Caco-2 (cell line): ENCODE results near the gene ARHGAP24. TPM values are rescaled to one million over a fixed set of nuclear protein-coding genes. Genes with fewer than 3 reads are reported as not detected.

ENCODE experiments used
- BruUV-seq: library from RNA; stranded (reverse); fragments of 400-500 nt; replicated peaks from 2 replicates; lab custom pipeline; 2021; lab: Mats Ljungman, UMichigan
- CTCF ChIA-PET: fragments of 300-600 bp; sonication (Branson Sonifier 250); formaldehyde crosslinking; loops from one replicate; lab custom pipeline; 2022; ENCODE audit warnings: antibody characterized with exemption; lab: Charles Lee
- POLR2A ChIA-PET: fragments of 300-600 bp; sonication (Branson Sonifier 250); formaldehyde crosslinking; loops from one replicate; lab custom pipeline; 2022; ENCODE audit warnings: antibody characterized with exemption; lab: Charles Lee
- DNase-seq, 2 experiments: peaks; one replicate each; pipeline versions ENCODE4 v3.0.0 to v3.0.0-alpha.2; 2020 to 2022
- H3K27me3 ChIP-seq: replicated peaks from 2 replicates; pipeline ENCODE4 v1.6.0; 2011; ENCODE audit warnings: low read length; ENCODE audit not compliant: control insufficient read depth, insufficient read depth
- H3K36me3 ChIP-seq: 2 replicates; pipeline ENCODE4 v1.5.1; 2011; ENCODE audit warnings: low read length; ENCODE audit not compliant: control insufficient read depth, insufficient read depth
- H3K4me1 ChIP-seq: fragments of 250-450 bp; sonication (Bioruptor Pico); 2 replicates; pipeline ENCODE4 v1.5.1; 2020; ENCODE audit warnings: mild to moderate bottlenecking
- H3K4me3 ChIP-seq: 2 replicates; pipeline ENCODE4 v1.5.1; 2011; ENCODE audit warnings: low read depth, mild to moderate bottlenecking, control low read depth, low read length
- H3K9me3 ChIP-seq: fragments of 250-450 bp; sonication (Bioruptor Pico); 2 replicates; pipeline ENCODE4 v1.5.1; 2020; ENCODE audit warnings: mild to moderate bottlenecking, moderate library complexity
- H3K27ac Mint-ChIP-seq: one replicate; pipeline ENCODE4 v1.8.0; 2022; ENCODE audit warnings: mixed read lengths; ENCODE audit not compliant: unreplicated experiment
- H3K27me3 Mint-ChIP-seq: one replicate; pipeline ENCODE4 v1.8.0; 2022; ENCODE audit warnings: mixed read lengths; ENCODE audit not compliant: insufficient read depth, unreplicated experiment
- H3K36me3 Mint-ChIP-seq: one replicate; pipeline ENCODE4 v1.8.0; 2022; ENCODE audit warnings: mild to moderate bottlenecking, mixed read lengths; ENCODE audit not compliant: insufficient read depth, unreplicated experiment
- H3K4me1 Mint-ChIP-seq: one replicate; pipeline ENCODE4 v1.8.0; 2022; ENCODE audit warnings: low read depth, mixed read lengths; ENCODE audit not compliant: unreplicated experiment
- H3K4me3 Mint-ChIP-seq: one replicate; pipeline ENCODE4 v1.8.0; 2022; ENCODE audit warnings: mild to moderate bottlenecking, moderate library complexity, mixed read lengths; ENCODE audit not compliant: unreplicated experiment
- H3K9me3 Mint-ChIP-seq: one replicate; pipeline ENCODE4 v1.8.0; 2022; ENCODE audit warnings: mixed read lengths; ENCODE audit not compliant: unreplicated experiment
- intact Hi-C: fragments of 100-400 bp; cut with micrococcal nuclease; formaldehyde crosslinking; loops from one replicate; pipeline ENCODE4 v1.10.0; 2022; ENCODE audit not compliant: unreplicated experiment
- total RNA-seq: library from RNA; stranded (reverse); gene quantifications from 2 replicates; pipeline ENCODE4 v1.2.3, GENCODE V29; 2022
- TF ChIP-seq, protein P1 (sequence below), 2 experiments: fragments of 200-600 bp in 1 of 2; IDR thresholded peaks; 1 replicate in 1 of 2; 2 replicates in 1 of 2; pipeline versions ENCODE4 v1.5.1 to v1.8.0; 2011 to 2022; ENCODE audit warnings: antibody characterized with exemption in 1 of 2, control low read depth in 1 of 2, inconsistent platforms in 1 of 2, low read depth in 1 of 2, low read length in 1 of 2, mild to moderate bottlenecking in 1 of 2, moderate library complexity in 1 of 2; ENCODE audit not compliant: insufficient read depth in 1 of 2, severe bottlenecking in 1 of 2, unreplicated experiment in 1 of 2

Gene ARHGAP24
- total RNA-seq, 1 experiment from 2014 or later, result 2.8 TPM

DNA sequence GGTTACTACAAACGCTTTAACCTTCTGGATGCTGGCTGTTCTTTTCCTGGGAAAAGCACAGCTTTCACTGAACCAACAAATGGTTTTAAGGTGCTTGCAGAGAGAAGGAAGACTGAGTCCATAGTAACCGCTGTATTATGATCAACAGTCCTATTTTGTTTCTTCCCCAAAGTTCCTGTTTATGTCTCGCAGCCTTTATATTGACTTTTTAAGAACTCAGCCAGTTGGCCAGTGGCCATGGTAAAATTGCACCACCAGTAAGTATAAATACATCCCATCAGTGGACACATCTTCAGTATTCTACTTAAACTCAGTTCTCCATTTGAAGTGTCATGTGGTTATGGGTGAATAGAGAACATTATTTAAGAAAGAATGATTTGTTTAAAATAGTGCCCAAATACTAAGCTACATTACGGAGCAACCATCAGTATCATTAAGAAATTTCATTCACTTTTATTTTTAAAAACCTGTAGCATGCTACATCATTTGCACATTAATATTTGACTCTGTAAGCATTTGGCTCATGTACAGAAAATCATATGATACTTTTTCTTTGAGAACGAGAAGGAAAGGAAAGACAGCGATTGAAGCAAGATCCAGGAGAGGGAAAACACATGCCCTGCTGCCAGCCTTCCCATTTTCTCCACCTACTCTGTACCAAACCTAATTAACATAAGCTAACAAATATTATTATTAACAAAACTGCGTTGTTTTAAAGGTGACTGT, 287.0 kb downstream of the ARHGAP24 start:
- TF ChIP-seq, protein P1, sequence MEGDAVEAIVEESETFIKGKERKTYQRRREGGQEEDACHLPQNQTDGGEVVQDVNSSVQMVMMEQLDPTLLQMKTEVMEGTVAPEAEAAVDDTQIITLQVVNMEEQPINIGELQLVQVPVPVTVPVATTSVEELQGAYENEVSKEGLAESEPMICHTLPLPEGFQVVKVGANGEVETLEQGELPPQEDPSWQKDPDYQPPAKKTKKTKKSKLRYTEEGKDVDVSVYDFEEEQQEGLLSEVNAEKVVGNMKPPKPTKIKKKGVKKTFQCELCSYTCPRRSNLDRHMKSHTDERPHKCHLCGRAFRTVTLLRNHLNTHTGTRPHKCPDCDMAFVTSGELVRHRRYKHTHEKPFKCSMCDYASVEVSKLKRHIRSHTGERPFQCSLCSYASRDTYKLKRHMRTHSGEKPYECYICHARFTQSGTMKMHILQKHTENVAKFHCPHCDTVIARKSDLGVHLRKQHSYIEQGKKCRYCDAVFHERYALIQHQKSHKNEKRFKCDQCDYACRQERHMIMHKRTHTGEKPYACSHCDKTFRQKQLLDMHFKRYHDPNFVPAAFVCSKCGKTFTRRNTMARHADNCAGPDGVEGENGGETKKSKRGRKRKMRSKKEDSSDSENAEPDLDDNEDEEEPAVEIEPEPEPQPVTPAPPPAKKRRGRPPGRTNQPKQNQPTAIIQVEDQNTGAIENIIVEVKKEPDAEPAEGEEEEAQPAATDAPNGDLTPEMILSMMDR (IDR thresholded peaks at IDR 0.05; ENCODE audit: insufficient read depth in 1 of 2, low read depth in 1 of 2, low read length in 1 of 2, severe bottlenecking in 1 of 2, unreplicated experiment in 1 of 2), result no peak
- Histone ChIP-seq H3K4me3 (no peak overlapping the region), H3K36me3 (no peaks in the 10 kb centered on the region), H3K4me1 (no peaks in the 10 kb centered on the region), H3K27me3 (no peaks in the 10 kb centered on the region), H3K9me3 (no peaks in the 10 kb centered on the region)
- no TSS peak for BruUV-seq
- POLR2A ChIA-PET, result no interaction called here
- no peaks in the 10 kb centered on the region for H3K36me3 Mint-ChIP-seq
- no peak overlapping the region for H3K27ac Mint-ChIP-seq
- no peak for DNase-seq
- peaks cover 9% of the 10 kb centered on the region for H3K27me3 Mint-ChIP-seq
- no peak overlapping the region for H3K4me3 Mint-ChIP-seq
- H3K4me1 Mint-ChIP-seq, result no peaks in the 10 kb centered on the region
- no peaks in the 10 kb centered on the region for H3K9me3 Mint-ChIP-seq
- intact Hi-C loops, result no loop called here
- CTCF ChIA-PET, result no interaction called here

DNA sequence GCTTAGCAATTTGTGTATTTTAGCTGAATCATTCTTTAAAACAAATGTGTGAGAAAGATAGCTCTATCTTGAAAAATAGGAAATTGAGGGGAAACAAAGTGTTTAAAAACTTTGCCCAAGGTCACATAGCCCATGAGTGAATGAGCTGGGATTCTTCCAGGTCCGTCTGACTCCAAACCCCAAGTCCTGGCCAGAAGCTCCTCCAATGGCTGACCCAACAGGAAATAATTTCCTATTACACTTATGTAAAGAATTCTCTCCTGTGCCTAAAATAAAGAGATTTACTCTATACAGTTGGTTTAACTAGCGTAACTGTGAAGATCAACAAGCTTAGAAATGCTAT, 287.6 kb downstream of the ARHGAP24 start:
- no TSS peak for BruUV-seq
- no peak overlapping the region for H3K4me3 Mint-ChIP-seq
- Histone ChIP-seq H3K9me3 (no peaks in the 10 kb centered on the region), H3K36me3 (no peaks in the 10 kb centered on the region), H3K27me3 (no peaks in the 10 kb centered on the region), H3K4me3 (no peak overlapping the region), H3K4me1 (no peaks in the 10 kb centered on the region)
- H3K9me3 Mint-ChIP-seq, result no peaks in the 10 kb centered on the region
- POLR2A ChIA-PET, result no interaction called here
- no peak overlapping the region for H3K27ac Mint-ChIP-seq
- intact Hi-C loops, result no loop called here
- no peaks in the 10 kb centered on the region for H3K36me3 Mint-ChIP-seq
- CTCF ChIA-PET, result no interaction called here
- no peaks in the 10 kb centered on the region for H3K4me1 Mint-ChIP-seq
- no peak for DNase-seq
- TF ChIP-seq, protein P1 (IDR thresholded peaks at IDR 0.05; ENCODE audit: insufficient read depth in 1 of 2, low read depth in 1 of 2, low read length in 1 of 2, severe bottlenecking in 1 of 2, unreplicated experiment in 1 of 2), result no peak
- peaks cover 9% of the 10 kb centered on the region for H3K27me3 Mint-ChIP-seq

DNA sequence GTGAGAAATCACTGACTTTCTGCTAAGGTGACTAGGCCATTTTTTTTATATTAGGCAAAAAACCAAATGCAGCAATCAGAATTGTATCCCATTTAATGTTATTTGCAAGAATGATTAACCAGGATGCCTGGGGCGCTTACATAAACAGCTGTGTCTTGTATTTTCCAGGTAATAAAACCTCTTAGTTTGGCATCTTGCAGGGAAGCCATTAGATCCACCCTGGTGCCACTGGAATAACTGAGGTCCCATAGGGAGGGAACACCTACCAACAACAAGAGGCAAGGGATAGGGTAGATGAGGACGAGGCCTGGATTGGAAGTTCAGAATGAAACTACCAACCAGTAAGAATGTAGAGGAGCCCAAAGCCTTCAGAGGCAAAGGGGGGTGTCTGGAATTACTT, 288.3 kb downstream of the ARHGAP24 start:
- no peak overlapping the region for H3K4me3 ChIP-seq
- no peak for DNase-seq
- no peaks in the 10 kb centered on the region for H3K27me3 ChIP-seq
- TF ChIP-seq, protein P1 (IDR thresholded peaks at IDR 0.05; ENCODE audit: insufficient read depth in 1 of 2, low read depth in 1 of 2, low read length in 1 of 2, severe bottlenecking in 1 of 2, unreplicated experiment in 1 of 2), result no peak
- BruUV-seq, result no TSS peak
- H3K9me3 Mint-ChIP-seq, result no peaks in the 10 kb centered on the region
- H3K9me3 ChIP-seq, result no peaks in the 10 kb centered on the region
- POLR2A ChIA-PET, result no interaction called here
- intact Hi-C loops, result no loop called here
- no peaks in the 10 kb centered on the region for H3K4me1 ChIP-seq
- CTCF ChIA-PET, result no interaction called here
- H3K27me3 Mint-ChIP-seq, result peaks cover 9% of the 10 kb centered on the region
- H3K36me3 Mint-ChIP-seq, result no peaks in the 10 kb centered on the region
- H3K36me3 ChIP-seq, result no peaks in the 10 kb centered on the region
- no peak overlapping the region for H3K27ac Mint-ChIP-seq
- H3K4me1 Mint-ChIP-seq, result no peaks in the 10 kb centered on the region
- H3K4me3 Mint-ChIP-seq, result no peak overlapping the region
